ENCODE measurements around the gene RPS6KC1.

- TF ChIP-seq ZNF609 (CRISPR knock-in tag; IDR thresholded peaks at IDR 0.05; ENCODE audit: borderline replicate concordance), result no peak
- no peak for TF ChIP-seq CTCF (IDR thresholded peaks at IDR 0.05 in 2 of 3, conservative IDR thresholded peaks at IDR 0.05 in 1 of 3; ENCODE audit: insufficient read depth in 2 of 3, low read depth in 1 of 3, low read length in 3 of 3)
- TF ChIP-seq ZNF133 (CRISPR knock-in tag; IDR thresholded peaks at IDR 0.05), result no peak
- no peak for TF ChIP-seq POLR2AphosphoS5 (IDR thresholded peaks at IDR 0.05; ENCODE audit: control insufficient read depth, insufficient read depth, low read depth, low read length)
- no peak for TF ChIP-seq HMG20B (CRISPR knock-in tag; IDR thresholded peaks at IDR 0.05)
- TF ChIP-seq DPF2 (IDR thresholded peaks at IDR 0.05), result no peak
- TF ChIP-seq PHB (CRISPR knock-in tag; IDR thresholded peaks at IDR 0.05), result no peak
- no peak for TF ChIP-seq ARID3A (IDR thresholded peaks at IDR 0.05; ENCODE audit: borderline replicate concordance, low read depth, low read length)
- TF ChIP-seq MECOM (CRISPR knock-in tag; IDR thresholded peaks at IDR 0.05), result no peak
- TF ChIP-seq HMGXB4 (CRISPR knock-in tag; IDR thresholded peaks at IDR 0.05), result no peak
- no peak for TF ChIP-seq ZNF639 (CRISPR knock-in tag; conservative IDR thresholded peaks at IDR 0.05 in 1 of 2, IDR thresholded peaks at IDR 0.05 in 1 of 2)
- TF ChIP-seq BRF1 (IDR thresholded peaks at IDR 0.05; ENCODE audit: borderline replicate concordance, extremely low read depth, insufficient read length), result no peak
These were observed 128.7 kb downstream of the RPS6KC1 start for GRCh38 chr1:213179784-213180183.

All from K562 (cell line).